Right forelimb (tissue), 1 donor: ENCODE measurements around the gene NME7.
A peak's percentile ranks its signal among the peaks of the same experiment; 100 is the strongest.
"Not testable (repeated sequence)": the region's sequence is repeated elsewhere in the genome, so short reads cannot be mapped to it uniquely, and the experiment has no call there.

Experiments
- DNase-seq: peaks from one replicate; pipeline ENCODE4 v3.0.0-alpha.2; 2018

The NME7 gene

GRCh38 chr1:169367686-169368405, at the start of gene NME7, which contains the start of gene BLZF1:
Gene NME7 (minus strand): TSS chr1:169367797. CDS start chr1:169367710, 87 bp downstream.
Gene BLZF1 (plus strand): TSS chr1:169368195. CDS start chr1:169369523, 1,328 bp downstream.
- DNase-seq = peak; percentile 97

- DNase-seq = no peak
These were observed 47.4 kb upstream of the NME7 start for GRCh38 chr1:169414952-169415351.

- not testable (repeated sequence) for DNase-seq
These were observed 40.7 kb upstream of the NME7 start for GRCh38 chr1:169408340-169408739.

- DNase-seq = not testable (repeated sequence)
These were observed 35.0 kb upstream of the NME7 start for GRCh38 chr1:169402578-169402977.

- no peak for DNase-seq
These were observed 28.4 kb upstream of the NME7 start for GRCh38 chr1:169395955-169396354.

- DNase-seq = no peak
These were observed 24.8 kb upstream of the NME7 start for GRCh38 chr1:169392406-169392805.

- DNase-seq = no peak
These were observed 22.7 kb upstream of the NME7 start for GRCh38 chr1:169390303-169390702.

- DNase-seq = no peak
These were observed 19.8 kb upstream of the NME7 start for GRCh38 chr1:169387399-169387798.

- no peak for DNase-seq
These were observed 15.9 kb upstream of the NME7 start for GRCh38 chr1:169383449-169383848.

- no peak for DNase-seq
These were observed 13.6 kb upstream of the NME7 start for GRCh38 chr1:169381162-169381561.

GRCh38 chr1:169371404-169371803, 3.8 kb upstream of the NME7 start:
- no peak for DNase-seq

GRCh38 chr1:169368406-169368769, 791 bp upstream of the NME7 start:
- peak; percentile 65 for DNase-seq

- DNase-seq = no peak
These were observed 406 bp downstream of the NME7 start for GRCh38 chr1:169367096-169367685.

GRCh38 chr1:169364948-169365347, 2.6 kb downstream of the NME7 start:
- DNase-seq = no peak

GRCh38 chr1:169363046-169363730, 4.4 kb downstream of the NME7 start:
- DNase-seq = no peak

- no peak for DNase-seq
These were observed 6.3 kb downstream of the NME7 start for GRCh38 chr1:169361281-169361680.

GRCh38 chr1:169360415-169360814, 7.2 kb downstream of the NME7 start:
- no peak for DNase-seq

GRCh38 chr1:169348383-169349036, 19.1 kb downstream of the NME7 start:
- DNase-seq = no peak

GRCh38 chr1:169347688-169348382, 19.8 kb downstream of the NME7 start:
- DNase-seq = no peak

- DNase-seq = no peak
These were observed 21.5 kb downstream of the NME7 start for GRCh38 chr1:169346036-169346589.

- no peak for DNase-seq
These were observed 22.1 kb downstream of the NME7 start for GRCh38 chr1:169345511-169345910.

- DNase-seq = not testable (repeated sequence)
These were observed 25.5 kb downstream of the NME7 start for GRCh38 chr1:169342096-169342495.
